GM18505 (cell line): ENCODE results near the gene SMCO3.

Source experiments
- ATAC-seq: cut with Tn5 transposase; IDR thresholded peaks from one replicate; pipeline ENCODE4 v1.9.1; 2021; ENCODE audit not compliant: unreplicated experiment
- POLR2A ChIP-seq: IDR thresholded peaks from 4 replicates; pipeline ENCODE4 v1.6.1; 2011; ENCODE audit warnings: borderline replicate concordance; ENCODE audit not compliant: insufficient read depth, insufficient read length; ENCODE audit errors: extremely low read depth

Gene SMCO3

DNA sequence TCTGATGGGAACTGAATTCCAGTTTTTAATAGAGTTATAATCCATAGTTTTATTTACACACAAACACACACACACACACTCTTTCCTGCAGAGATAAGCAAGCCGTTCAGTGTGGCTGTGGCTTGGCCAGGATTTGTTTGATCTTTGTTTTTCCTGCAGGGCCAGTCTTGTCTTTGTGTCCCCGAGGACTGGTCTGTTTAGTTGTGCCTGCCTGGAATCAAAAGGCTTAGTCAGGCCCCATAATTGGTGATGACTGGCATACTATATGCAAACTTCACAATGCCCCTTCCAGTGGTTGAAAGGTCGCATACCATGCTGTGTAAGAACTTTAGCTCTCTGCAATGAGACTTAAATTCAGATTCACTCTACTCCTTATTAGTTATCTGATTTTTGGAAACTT is 36.7 kb downstream of the SMCO3 start:
- no peak for TF ChIP-seq POLR2A
- ATAC-seq, result no peak

DNA sequence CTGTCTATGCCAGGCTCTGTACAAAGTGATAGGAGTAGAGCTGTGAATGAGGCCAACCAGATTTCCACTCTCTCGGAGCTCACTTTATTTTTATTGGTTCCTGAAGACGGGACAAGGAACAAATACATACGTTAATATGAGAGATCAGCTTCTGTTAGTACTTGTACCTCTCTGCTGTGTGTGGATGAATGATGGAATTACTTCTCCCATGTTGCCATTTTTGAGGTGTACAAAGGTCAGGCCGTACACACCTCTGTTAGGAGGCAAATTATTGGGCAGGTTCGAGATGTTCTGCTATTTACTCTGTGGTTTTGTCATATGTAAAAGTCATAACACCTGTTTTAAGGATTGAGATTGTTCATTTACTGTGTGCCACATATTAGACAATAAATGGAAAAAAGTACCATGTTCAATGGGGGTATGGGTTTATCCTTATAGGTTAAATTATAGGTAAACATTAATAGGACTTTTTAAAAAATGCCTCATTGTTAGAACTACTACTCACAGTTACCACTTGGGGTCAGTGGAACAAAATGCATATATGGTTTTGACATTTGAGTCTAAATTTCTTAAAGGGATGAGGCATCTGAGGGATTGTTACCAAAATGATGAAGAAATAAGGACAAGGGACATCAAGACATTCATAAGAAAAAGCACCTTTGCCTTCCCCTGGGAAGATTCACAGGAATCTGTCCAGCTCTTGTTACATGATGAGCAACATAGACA is 37.6 kb downstream of the SMCO3 start:
- ATAC-seq, result no peak
- no peak for TF ChIP-seq POLR2A

DNA sequence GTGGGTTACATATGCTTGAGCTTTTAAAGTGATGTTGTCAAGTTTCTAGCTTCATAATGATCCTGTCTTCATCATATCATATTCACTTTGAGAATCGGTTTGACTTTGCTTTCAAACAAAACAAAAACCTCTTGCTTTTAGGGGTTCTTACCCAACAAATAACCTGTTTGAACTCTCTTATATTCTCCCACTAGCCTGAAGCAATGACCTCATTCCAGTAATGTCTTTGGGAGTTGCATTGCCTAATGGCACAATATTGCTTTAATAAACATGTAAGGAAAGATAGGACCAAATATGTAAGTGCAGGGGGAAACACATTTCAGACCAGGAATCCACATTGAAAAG is 38.4 kb downstream of the SMCO3 start:
- TF ChIP-seq POLR2A, result no peak
- ATAC-seq, result no peak

DNA sequence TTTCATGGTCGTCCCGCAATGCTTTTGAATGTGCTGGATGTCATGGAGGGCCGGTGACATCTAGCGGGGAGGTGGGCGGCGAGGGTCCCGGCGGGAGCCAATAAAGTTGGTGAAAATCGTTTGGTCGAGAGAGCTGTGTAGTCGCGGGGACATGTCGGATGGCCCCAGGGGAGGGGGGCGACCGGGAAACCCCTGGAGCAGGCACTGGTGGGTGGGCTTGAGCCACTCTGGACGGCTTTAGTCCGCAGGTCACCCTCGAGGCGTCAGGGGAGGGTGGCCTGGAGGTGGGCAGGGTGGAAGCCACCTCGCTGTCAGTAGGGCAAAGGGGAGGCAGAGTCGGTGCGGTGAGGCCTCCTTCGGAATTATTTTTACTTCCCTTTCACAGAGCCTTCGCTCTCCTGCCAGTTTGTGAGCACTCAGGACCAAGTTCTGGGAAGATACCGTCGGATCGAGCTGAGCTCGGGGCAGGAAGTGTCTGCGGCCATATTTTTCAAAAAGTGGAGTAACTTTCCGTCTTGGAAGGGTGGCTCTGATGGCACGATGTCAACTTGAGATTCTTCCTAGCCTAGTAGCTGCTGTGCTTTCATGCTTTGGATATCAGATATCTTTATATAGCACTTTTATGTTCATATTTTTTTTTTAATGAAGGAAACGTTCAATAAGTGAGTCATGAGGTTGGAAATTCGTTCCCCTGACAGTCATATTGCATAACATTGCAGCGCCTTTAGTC is 38.9 kb downstream of the SMCO3 start:
- no peak for ATAC-seq
- TF ChIP-seq POLR2A, result peak; percentile 17

DNA sequence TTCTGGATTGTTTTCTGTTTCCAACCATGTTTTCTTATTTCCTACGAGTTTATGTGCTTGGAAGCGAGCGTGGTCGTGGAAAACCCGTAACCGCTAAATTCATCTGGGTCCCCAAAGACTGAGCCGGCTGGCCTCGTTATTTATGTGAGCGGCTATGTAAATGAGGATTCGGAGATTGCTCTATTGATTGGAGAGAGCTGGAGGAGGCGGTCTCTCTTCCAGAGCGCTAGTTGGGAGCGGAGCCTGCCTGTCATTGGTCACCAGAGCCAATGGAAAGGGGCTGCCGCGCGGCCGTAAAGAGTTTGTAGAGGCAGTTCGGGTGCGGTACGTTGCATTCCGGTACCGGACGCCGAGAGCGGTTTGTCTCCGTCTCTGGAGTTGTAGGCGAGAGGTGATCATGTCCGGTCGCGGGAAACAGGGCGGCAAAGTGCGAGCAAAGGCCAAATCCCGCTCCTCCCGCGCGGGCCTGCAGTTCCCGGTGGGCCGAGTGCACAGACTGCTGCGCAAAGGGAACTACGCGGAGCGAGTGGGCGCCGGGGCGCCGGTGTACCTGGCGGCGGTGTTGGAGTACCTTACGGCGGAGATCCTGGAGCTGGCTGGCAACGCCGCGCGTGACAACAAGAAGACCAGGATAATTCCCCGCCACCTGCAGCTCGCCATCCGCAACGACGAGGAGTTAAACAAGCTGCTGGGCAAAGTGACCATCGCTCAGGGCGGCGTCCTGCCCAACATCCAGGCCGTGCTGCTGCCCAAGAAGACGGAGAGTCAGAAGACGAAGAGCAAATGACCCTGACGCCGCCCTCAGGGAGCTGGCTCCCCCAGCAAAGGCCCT is 39.7 kb downstream of the SMCO3 start:
- peak; percentile 90 for TF ChIP-seq POLR2A
- ATAC-seq, result peak; percentile 54

DNA sequence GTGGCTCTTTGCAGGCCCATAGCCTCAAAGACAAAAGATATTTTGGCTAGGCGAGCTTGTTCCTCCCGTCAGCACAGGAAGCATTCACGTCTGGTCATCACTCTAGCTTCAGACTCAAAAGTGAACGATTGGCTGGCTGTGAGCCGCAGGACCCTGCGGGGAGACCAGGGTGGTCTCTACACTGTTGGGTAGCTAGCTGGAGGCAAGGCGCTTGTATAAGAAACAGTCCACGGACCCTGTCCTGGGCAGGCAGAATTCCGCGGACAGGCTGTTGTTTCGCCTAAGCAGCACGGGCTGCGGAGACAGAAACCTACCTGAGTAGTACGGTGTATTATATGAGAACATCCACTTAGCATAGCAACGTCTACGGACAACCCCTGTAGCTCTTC is 40.3 kb downstream of the SMCO3 start:
- TF ChIP-seq POLR2A, result no peak
- ATAC-seq, result peak; percentile 5

DNA sequence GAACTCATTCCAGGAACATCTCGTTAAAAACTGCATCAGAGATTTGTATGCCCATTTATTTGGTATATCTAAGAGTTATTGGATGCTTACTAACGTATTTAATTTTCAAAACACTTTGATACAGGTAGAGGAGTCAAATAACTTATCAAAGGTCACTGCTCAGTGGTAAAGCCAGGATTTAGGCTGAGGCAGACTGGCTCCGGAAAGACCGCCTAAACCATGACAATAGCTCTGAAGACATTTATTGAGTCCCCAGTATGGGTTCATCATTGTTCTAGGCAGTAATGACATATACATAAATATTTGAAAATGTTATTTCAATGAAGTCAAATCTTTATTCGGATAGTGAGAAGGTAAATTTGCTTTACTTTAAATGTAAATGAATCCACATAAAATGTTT is 41.0 kb downstream of the SMCO3 start:
- no peak for ATAC-seq

DNA sequence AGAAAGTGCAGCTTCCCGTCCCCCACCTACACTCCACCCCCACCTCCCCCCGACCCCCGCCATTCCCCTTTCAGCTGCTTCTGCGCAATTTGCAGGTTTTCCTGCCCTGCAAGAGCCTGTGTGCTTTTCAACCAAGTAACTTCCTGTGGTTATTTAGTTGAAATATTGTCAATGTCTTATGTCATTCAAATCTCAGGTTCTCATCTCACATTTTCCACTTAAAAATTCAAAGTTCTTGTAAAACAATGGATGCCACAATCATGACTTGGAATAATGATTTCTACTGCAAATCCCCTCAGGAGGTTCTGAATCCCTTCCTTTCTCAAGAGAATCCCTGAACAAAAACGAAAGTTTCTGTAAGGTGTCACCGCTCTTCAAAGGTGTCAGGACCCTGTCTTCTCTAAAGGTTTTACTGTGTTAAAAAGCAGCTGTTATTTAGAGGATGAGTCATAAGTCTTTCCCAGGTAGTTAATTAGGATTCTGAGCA is 42.3 kb downstream of the SMCO3 start:
- no peak for TF ChIP-seq POLR2A
- no peak for ATAC-seq

More for the DNA sequence above, 41.0 kb downstream of the SMCO3 start:
- no peak for TF ChIP-seq POLR2A

DNA sequence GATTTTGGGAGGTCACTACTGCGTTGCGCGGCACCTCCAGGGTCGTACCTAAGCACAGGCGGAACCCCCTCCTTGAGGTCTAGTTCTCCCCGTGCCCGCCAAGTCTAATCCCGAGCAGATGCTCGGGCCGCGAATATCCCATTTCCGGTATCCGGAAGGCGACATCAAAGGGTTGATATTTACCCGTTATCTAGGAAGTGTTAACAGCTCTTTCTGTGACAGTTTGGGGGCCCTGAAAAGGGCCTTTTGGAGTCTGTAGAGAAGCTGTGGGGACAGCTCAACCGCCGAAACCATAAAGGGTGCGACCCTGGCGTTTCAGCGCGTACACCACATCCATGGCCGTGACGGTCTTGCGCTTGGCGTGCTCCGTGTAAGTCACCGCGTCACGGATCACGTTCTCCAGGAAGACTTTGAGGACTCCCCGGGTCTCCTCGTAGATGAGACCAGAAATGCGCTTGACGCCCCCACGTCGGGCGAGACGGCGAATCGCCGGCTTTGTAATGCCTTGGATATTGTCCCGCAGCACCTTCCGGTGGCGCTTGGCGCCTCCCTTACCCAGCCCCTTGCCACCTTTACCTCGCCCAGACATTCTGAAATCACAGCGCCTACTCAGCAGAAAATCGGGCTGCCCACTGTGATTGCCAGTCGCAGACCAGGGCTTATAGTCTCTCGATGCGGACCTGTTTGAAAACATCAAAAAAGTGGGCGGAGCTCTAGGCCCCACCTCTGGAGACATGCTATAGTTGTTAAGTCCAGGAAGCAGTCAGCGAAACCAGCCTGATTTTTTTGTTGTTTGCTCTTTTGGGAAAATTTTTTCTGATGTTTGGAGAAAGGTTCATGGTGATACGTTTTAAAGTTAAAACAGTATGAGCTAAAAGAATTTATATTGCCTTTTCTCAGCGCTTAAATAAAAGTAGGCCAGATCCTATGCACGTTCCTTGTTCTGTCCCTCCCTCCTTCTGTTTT is 43.2 kb downstream of the SMCO3 start:
- TF ChIP-seq POLR2A, result peak; percentile 100
- ATAC-seq, result peak; percentile 17

DNA sequence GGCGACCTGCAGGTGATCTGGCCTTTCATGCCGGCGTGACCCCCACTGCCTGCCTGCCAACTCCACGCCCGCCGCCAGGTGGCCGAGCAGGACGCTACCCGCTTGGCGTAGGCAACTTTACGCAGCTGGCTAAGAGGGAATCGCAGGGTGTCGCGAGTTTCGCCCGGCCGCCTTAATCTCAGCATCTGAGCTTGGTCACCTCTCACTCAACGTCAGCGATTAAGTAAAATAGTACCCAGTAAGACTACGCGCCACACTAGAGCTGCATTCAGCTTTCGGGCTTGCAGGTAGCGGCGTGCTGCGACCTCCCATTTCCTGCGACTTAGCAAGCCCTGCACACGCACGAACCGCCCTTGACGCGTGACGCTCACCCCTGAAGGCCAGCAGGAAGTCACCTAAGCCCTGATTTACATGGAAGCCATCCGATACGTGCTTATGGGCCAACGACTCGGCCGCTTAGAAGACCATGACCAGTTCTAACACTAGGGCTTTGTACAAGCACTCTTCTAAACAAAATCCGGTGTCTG is 44.0 kb downstream of the SMCO3 start:
- TF ChIP-seq POLR2A, result peak; percentile 90
- ATAC-seq, result peak; percentile 38

DNA sequence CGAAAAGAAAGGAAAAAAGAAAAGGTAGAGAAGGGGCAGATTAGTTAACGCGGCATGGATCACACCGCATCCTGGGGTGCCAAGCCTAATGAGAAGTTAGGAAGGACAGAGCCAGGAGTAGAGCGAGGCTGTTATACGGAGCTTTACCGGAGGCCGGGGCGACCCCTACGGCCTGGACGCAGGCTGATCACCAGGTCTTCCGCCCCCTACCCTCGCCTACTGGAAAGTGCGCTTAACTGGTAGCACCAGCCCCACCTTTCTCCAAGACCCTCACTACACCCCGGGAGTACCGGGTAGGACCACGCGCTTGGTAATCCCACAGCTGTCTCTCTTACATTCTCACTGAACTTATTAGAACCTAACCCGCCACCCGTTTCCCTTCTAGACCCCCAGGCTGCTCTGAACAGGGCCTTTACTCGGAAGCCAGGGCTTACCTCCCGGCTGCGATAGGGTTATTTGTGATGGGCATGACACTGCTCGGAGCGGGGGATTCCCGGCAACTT is 44.5 kb downstream of the SMCO3 start:
- no peak for TF ChIP-seq POLR2A
- peak; percentile 3 for ATAC-seq

DNA sequence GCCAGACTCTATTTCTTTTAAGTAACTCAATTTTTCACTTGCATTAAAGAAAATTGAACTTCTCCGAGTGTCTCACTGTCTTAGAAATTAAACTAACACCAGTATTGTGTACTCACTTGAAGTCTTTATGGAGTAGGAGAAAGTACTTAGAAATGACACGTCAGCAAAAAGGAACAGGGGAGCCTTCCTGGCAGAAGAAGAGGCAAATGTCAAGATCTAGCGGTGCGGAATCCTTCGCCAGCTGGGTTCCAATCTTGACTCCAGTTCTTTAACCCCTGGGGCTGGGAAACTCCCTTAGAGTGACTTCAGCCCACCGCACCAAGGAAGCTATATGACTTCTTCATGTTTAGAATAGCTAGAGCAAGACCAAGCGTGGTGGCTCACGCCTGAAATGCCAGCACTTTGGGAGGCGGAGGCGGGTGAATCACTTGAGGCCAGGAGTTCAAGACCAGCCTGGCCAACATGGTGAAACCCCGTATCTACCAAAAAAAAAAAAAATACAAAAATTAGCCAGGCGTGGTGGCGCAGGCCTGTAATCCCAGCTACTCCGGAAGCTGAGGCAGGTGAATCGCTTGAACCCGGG is 45.1 kb downstream of the SMCO3 start:
- TF ChIP-seq POLR2A, result peak; percentile 24
- ATAC-seq, result no peak
